GM21381 (cell line): Measurements from ENCODE around the gene NEDD9.
A peak's percentile ranks its signal among the peaks of the same experiment; 100 is the strongest.

Experiments
- ATAC-seq: cut with Tn5 transposase; IDR thresholded peaks from one replicate; pipeline ENCODE4 v1.9.1; 2021; ENCODE audit warnings: mild to moderate bottlenecking, moderate library complexity; ENCODE audit not compliant: unreplicated experiment

Gene NEDD9

DNA sequence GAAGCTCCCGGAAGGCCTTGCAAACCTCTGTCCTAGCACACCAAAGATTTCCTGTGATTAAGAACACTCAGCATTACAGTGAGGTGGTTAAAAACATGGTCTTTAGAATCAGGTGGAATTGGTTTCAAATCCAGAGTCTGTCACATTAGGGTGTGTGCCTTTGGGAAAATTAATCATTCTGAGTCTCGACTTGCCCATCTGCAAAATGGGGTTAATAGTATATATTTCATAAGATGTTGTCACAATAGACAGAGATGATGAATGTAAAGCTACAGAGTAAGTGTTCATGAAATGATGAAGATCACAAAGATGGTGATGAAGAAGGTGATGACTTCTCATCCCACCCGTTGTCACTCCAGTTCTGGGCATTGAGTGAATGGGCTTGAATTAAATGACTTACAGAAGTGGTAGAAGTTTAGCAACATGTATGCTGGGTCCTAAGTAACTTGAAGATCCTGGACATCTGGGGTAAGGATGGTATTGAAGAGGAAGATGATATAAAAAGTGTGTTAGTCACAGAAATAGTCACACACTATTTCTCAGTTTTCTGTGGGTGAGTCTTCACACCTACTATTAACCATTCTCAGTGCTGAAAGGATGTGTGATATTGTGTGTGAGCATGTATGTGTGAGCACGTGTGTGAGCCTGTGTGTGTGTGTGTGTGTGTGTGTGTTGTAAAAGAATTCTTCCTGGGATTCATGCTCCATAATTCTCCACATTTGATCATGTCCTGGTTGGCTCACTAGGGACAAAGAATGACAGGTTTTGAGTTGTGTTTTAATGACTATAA, 28.0 kb upstream of the NEDD9 start:
- ATAC-seq = no peak

DNA sequence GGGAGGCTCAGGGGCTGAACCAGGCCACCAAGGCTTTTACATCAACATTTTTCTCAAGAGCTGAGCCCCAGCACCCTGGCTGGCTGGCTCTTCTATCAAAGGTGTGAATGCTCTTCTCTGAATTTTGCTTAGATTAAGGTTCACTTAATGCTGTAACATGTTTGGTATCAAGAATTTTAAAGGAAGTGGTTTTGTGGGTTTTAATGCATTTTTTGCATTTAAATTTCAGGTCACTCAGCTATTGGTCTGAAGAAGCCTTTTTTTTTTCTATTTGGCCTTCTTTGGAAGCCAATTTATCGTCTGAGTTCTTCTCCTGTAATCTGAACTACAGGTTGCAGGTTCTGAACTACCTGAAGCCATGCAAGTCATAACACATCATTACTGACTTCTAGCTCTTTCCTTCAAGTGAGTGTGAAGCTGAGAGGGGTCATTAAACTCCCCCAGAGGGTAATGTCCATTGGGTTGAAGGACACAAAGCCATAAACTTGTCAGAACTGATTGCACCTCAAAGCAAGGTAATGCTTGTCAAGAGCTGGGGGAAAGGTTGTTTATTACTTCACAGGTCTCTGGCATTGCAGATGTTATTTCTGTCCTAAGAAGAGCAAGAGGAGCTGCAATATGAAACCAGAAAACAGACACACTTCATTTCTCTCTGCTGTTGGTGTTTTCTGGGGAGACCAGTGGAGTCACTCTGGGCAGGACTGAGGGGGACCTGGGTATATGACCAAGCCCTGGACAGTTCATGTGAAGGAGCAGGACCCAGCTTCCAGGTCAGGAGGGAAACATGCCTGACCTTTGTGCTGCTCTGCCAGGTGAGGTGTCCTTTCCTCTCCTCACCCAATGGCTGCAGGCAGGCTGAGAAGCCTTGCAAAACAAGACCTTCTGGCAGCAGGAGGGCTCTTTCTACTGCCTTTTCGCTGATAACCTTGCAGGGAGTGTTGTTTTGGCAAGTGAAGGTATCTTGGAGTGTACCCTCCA, 26.1 kb upstream of the NEDD9 start:
- peak; percentile 60 for ATAC-seq

GRCh38 chr6:11255610-11256009, 23.1 kb upstream of the NEDD9 start:
- no peak for ATAC-seq

GRCh38 chr6:11253594-11253993, 21.1 kb upstream of the NEDD9 start:
- no peak for ATAC-seq

GRCh38 chr6:11251553-11252360, 19.3 kb upstream of the NEDD9 start:
- no peak for ATAC-seq

DNA sequence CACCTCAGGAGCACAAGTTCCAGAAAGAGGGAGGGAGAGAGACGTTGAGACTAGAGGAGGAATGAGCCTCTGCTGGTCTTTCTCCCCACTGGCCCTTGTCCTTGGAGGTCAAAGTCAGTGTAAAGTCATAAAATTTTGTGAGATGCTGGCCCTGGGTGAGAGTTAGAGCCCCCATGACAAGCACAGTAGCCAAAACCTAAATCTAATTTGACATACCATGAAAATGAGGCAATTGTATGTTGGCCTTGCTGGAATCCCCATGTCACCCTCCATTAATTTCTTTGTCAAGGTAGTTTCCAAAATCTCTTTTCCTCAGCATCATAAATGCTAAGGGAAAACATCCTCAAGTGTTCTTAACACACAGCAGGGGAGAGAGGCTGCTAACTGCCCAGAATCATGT, 17.6 kb upstream of the NEDD9 start:
- no peak for ATAC-seq

DNA sequence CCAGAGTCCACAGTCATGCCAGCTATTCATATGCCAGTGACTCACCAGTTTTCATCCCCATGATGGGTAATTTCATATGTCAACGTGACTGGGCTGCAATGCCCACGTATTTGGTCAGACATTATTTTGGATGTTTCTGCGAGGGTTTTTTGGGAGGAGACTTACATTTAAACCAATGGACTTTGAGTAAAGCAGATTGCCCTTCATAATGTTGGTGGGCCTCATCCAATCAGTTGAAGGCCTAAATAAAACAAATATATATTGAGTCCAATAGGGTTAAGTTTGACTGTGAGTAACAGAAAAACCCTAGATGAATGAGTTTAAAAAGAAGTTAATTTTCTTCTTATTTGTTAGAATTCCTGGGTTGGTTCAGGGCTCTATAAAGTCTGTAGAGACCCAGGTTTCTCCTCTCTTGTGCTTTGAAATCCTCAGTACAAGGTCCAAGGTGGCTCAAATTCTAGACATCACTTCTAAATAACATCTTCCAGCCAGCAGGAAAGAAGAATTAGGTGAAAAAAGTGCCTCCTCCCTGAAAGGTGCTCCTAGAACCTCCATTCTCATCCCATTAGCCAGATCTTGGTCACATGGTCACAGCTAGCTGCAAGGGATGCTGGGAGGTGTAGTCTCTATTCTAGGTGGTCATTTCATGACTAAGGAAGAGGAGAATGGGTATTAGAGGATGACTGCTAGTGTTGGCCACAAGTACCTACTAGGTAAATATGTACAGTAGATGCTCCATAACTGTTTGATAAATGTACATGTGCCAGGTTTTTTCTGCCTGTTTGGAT, 16.7 kb upstream of the NEDD9 start:
- ATAC-seq = no peak

DNA sequence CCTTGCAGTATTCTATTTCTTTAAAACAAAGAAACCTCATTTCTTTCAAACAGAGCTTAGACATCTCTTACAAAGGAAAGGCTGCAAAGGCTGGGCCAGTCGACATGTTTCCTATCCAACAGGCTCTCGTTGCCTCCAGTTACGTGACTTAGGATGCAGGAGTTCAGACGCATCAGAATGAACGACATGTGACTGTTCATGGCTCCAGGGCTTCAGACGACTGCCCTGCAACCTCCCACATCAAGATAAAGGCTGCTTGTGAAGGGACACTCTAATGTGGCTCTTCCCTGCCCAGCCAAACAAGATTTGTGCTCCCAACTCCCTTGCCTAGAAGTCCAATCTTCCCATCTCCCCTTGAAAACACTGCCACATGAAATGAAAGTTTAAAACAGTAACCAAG, 14.3 kb upstream of the NEDD9 start:
- no peak for ATAC-seq

- ATAC-seq = no peak
Observed at GRCh38 chr6:11245381-11246256, 13.2 kb upstream of the NEDD9 start.

DNA sequence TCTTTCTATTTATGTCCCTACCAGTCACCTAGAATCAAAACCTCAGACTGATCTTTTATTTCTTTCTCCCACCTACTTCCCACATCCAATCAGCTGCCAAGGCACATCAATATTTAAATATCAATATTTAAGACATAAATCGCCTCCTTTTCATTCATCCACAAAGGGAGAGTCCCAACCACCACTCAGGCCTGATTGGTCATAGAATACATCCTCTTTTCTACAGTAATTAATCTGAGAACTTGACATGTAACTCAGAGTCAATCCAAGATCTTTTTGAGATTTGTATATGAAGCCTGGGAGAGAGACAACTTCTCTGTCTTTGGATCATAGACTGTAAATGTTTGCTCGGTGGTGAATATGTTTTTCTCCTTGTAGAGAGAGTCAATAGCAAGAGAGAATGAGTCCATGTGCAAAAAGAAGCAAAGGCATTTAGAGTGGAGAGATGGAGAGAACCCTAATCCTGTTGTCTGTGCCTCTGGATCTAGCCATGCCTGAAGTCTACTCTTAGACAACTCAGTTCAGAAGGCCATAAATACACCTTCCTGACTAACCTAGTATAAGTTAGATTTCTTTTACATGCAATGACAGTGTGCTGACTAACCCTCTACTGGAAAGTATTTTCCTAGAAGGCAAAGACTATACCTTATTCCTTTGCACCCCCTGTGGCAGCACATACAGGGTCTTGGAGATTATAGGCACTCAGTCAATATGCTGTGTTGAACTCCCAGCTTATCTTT, 12.1 kb upstream of the NEDD9 start:
- no peak for ATAC-seq

DNA sequence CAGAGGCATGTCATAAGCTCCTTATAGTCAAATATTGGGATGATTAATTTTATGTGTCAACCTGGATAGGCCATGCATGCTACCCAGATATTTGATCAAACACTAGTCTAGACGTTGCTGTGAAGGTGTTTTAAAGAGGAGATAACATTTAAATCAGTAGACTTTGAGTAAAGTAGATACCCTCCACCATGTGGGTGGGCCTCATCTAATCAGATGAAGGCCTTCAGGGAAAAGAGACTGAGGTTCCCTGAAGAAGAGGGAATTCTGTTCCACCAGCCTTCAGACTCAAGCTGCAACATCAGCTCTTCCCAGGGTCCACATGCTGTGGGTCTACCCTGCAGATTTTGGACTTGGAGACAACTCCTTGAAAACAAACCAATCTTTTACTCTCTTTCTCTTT, 11.4 kb upstream of the NEDD9 start:
- no peak for ATAC-seq

DNA sequence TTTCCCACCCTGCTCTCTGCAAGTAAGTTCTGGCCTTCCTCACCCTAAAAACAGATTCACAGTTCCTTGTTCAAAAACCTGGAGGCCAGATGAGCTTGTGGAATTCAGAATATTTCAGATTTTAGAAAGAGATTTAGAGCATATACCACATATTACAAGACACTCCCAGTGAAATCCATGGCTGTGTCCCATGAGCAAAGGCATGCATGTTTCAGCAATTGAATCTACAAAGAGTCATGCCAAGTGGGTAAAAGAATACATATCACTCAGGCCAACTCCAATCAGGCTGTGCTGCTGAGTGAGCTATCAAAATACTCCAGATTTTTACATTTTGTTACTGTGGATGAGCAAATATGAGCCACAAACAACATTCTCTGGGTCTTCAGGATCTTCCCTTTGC, 10.2 kb upstream of the NEDD9 start:
- no peak for ATAC-seq

DNA sequence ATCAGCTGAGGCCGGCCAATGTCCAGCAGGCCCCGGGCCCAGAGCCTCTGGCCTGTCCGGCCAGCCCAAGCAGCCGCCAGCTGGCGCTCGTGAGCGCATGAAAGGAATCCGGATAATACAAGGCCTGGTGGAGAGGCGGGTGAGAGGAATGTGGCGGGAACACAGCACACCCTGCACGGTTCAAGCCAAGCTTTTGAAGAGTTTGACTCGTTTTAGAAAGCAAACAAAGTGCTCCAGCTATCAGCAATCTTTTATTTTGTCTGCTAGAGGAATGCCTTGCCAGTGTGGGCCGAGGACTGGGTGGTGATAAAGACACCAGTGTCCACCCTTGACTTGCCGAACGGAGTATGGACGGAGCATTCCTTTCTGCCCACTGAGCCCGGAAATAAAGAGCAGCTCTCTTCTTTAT, 9.3 kb upstream of the NEDD9 start:
- ATAC-seq = no peak

- ATAC-seq = no peak
Observed at GRCh38 chr6:11241154-11241792, 8.8 kb upstream of the NEDD9 start.

GRCh38 chr6:11237956-11238355, 5.5 kb upstream of the NEDD9 start:
- ATAC-seq = no peak

DNA sequence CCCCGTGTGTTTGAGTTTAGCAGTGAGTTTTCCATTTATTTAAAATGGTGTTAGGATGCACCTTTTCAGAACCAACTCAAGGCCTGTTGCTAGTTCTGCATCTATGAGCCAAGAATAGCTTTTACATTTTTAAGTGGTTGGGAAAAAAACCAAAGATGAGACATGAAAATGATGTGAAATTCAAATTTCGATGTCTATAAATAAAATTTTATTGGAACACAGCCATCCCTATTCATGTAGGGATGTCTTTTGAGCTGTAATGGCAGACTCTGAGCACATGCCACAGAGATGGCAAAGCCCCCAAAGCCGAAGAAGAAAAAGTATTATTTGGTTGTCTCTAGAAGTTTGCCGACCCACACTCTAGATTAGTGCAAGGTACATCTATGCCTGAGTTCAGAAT, 5.0 kb upstream of the NEDD9 start:
- ATAC-seq = no peak

DNA sequence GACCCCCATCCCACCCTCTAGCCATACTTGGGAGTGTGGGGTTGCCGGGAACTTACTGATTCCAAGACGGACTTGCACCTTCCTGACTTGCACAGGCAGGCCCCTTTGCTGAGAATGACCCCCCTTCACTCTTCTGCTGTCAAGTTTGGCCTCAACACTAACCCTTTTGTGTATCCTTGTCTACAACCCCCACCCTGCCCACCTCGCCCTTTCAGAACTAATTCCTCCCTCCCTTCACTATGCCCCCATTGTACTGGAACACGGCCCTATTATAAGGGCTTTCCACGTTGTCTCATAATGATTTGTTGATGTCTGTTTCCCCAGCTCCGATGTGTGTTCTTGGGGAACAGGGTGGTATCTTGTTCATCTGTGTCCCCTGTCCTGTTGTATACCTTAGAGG, 4.4 kb upstream of the NEDD9 start:
- ATAC-seq = no peak

- peak; percentile 25 for ATAC-seq
Observed at GRCh38 chr6:11236076-11236750, 3.7 kb upstream of the NEDD9 start.
